Limb (tissue), 2 donors: ENCODE results near the gene PANK1.

Experiments used
- DNase-seq, 2 donors: peaks; one replicate each; pipeline ENCODE4 v3.0.0-alpha.2; 2016; ENCODE audit errors: extremely low spot score in 2 of 2

PANK1 gene

DNA sequence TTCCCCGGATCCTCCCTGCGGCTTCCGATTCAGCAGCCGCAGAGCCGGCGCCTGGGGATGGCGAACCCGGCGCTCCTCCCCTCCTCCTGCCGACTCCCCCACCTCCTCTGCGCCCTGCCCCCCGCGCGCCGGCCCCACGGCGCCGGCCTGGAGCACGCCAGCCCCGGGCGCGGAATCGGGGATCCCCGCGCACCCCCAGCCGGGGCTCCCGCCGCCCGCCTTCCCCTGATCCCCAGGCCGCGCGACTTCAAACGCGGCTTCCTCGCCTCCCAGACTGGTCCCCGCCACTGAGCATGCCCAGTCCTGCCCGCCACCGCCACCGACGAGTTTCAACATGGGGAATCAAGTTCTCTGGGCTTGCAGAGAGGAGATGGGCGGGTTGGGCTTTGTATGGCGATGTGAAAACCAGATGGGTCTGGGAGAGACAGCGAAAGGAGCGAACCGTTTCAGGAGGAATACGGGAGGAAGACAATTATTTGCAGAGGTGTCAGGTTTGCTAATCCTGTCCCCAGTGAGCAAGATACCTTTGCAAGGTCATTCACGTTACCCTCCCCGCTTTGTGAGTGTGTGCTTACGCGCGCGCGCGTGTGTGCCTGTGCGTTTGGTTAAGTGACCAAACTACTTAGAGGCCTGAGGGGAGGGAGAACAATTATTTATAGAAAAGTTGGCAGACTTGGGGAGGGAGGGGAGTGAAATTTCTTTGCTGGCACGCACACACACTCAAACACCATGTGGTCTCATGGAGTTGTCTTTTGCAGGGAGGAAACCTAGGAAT is at the start of gene PANK1:
TSS of gene PANK1 (minus strand) at position 276 of the 775 bp plus-strand sequence. CDS start 351 bp downstream, outside the sequence.
- peak; percentile 69 to 88 for DNase-seq

DNA sequence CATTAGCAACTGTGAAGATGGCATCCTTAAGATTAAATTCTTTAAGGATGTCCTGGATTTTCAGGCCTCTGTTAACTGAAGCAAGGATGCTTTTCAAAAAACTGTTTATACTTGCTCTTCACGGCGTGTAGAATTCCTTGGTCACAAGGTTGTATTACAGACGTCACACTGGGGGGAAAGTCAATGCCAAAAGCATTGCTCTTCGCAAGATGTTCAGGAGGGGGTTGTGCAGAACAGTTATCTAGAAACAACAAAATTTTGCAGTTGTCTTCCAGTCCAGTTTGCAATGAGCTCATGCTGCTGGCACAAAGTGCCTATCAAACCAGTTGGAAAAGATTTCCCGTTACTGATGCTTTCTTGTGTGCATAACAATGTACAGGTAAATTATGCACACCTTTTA is 48.1 kb upstream of the PANK1 start:
- no peak for DNase-seq

DNA sequence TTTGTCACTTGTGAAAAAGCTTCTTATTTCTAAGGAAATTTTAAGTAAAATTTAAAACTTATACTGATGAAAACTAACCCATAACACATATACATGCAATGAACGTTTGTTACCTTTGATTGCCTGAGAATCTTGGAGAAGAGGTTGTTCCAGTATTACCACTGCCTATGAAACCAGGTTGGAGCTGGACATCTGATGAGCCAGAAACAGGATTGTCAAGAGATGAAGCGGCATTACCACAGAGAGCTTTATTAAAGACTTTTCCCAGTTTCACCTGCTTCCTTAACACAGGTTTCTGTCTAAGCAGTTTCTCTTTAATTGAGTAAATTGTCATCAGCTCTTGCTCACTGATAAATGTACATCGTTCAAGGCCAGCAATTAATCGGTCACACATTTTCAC is 47.4 kb upstream of the PANK1 start:
- DNase-seq: no peak

DNA sequence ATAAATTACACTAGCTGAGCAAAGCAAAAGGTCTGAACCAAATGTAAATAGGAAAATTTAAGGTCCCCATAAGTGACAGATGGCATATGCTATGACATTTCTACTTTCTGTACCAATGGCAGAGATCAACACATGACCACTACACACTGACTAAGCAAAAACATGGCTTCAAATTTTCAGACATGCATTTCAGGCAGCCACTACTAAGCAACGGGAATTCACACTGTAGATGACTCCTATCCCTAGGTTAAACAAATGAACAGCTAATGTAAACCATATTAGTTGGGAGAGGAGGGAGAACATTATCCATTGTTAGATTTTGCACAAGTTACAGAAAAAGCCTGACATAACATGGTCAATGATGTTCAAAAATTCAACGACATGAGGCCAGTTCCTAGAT is 45.0 kb upstream of the PANK1 start:
- no peak for DNase-seq

DNA sequence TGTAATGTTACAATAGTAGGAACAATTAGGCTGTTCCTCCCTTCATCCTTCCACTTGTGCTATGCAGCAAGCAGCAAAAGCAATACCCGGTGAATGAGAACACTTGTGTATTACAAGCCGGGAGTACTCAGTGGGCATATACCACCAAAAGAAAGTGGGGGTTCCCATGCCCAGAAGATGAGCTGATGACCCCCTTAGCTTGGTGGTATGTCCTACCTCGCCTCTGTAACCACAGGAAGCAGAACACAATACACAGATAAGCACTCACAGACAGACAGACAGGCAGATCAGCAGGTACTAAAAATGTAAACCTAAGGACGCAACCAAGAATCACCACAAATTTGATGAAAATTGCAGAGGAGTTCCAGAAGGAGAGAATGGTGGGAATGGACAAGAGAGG is 40.9 kb upstream of the PANK1 start:
- no peak for DNase-seq

DNA sequence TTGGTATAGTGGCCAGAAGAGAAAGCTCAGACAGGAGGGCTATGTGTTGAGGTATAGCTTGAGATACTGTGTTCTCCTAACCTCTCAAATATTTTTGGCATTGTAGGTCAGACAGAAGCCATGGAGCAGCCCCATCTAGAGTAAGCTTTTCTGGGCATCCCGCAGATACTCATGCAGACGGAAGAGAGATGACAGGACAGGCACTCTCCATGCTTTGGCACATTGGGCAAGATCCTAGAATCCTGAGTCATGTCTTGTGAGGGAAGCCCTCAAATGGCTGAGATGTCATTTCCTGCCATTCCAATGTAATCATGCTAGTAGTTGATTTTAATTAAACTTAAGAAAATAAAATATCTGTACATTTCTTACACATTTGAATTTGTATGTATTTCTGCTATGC is 39.6 kb upstream of the PANK1 start:
- no peak for DNase-seq

DNA sequence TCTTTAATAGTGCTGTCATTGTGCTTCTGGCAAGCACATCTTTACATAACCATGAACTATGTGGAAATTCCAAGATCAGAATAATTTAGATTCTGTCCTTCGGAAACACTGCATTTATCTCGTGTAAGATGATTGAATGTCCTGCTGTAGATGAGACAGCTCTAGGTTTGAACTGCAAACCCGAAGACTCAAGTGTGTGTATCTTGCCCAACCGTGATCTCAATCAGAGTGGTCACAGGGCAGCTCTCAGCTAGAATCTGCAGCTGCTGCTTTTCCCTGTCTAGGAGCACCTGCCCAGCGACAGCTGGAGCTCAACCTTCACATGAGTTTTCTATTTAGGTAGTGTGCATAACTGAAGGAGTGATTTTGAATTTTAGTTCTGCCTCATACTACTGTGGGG is 38.8 kb upstream of the PANK1 start:
- no peak for DNase-seq

DNA sequence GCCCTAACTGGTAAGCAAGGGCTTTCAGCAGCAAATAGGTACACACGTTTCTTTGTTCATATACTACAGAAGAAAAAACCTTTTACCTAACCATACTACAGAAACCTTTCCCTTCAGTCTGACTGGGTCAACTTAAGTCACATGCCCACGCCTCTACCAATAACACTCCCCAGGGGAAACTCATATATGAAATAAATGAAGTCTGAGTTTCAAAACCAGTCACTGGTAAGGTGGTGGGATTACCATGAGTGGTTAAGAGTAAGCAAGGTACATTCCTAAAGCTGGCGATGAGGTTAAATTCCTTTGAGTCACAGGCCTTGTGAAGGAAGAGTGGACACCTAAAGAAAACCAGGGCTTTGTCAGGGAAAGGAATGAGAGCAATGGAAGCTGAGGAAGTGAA is 34.9 kb upstream of the PANK1 start:
- DNase-seq: no peak

DNA sequence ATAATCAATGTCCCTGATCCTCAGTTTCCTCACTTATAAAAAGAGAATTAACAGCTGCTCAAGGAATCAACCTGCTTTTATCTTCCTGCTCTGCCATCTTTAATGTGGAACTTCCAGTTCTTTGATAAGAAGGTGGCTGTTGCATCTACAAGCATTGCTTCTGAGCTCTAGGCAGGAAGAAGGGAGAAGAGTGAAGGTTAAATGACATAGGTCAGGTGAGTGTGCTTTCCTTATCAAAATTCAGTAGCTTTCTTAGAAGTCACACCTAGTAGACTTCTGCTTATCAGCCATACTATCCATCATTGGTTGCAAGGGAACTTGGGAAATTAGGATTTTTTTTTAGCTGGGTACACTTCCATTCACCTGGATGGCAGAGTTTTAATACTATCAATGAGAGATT is 32.3 kb upstream of the PANK1 start:
- no peak for DNase-seq

DNA sequence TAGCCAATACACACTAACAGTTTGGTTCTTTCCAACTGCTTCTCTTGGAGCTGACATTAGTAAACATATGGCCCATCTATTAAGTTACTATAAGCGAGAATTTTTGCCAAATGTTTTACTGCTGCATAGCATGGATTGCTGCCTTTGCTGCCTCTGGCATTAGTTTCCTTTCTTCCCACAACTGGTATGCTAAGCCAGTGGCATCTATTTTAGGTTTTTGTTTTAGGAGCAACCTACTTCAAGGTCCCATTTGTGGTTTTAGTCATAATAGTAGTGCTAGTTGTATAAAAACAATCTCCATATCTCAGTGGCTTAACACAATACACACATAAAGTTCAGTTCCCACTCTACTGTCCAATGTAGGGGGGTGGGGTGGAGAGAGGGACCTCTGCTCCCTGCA is 25.9 kb upstream of the PANK1 start:
- no peak for DNase-seq

DNA sequence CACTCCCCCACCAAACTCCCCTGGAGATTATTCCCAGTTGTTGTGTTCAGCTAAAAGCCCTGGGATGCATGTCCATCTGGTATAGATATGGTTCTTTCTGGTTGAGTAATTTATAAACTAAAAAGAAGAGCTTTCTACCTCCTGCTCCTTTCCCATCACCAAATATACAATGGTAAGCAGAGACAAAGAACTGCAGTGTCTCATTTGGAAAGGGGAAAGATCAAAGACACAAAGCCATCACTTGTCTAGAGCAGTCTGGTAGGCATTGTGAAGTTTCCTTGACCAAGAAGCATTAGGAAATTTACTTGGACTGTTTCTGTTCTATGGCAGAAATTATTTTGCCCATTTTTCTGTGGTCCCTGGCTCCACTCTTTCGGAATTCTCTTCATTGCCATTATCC is 24.9 kb upstream of the PANK1 start:
- DNase-seq: no peak

DNA sequence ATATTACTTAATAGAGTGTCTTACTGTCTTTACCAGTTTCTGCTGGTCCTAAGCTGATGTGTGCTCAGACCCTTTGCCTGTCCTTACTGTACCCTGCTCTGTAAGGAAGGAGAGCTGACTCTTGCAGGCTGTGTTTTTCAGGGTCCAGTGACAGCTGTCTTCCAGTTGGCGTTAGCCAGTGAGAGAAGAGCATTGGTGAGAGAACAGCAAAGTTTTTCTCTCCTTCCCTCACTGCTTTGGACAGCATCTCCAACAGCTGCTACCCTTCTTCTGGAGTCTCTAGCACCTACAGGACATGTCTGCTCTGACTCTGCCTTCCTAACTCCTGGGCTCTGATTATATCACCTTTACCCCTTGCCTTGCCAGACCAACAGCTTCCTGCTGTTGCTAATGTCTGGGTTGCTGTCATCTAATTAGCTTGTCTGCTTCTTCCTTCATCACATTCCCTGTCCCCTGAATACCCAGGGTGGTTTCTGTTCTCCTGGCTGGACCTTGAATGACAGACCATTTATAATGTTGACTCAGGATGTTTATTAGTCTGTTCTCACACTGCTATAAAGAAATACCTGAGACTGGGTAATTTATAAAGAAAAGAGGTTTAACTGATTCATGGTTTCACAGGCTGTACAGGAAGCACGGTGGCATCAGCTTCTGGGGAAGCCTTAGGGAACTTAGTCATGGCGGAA is 23.5 kb upstream of the PANK1 start:
- no peak for DNase-seq

DNA sequence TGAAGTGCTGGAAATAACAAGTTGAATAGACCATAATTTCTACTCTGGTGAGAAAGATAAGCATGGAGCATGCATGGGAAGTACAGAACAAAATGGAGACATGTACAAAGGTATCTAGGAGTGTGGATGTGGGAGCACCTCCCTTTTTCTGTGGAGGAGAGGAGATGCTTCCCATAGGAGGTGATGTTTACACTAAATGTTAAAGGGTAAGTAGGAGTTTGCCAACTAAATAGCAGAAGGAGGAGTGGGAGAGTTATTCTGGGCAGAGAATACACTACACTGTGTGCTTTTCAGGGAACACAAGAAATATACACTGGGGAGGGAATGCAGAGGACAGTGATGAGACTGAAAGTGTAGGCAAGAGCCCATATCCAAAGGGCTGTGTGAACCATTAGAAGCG is 21.1 kb upstream of the PANK1 start:
- DNase-seq: no peak

DNA sequence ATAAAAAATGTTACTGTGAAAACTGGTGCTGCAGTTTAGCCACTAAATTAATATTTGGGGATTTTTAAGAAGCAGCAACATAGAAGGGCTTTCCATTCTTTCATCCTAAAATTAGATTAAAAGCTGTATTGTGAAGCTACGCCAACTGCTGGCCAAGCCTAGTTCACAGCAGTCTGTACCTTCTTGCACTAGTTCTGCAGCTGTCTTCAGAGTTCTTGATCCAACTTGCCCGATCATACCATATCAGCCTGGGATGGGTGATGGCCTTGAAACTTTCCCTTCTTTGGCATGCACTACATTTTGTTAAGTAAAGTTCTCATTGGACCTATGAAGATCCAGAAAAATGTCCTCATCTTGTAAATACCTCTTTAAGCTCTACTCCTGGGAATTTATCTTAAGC is 20.3 kb upstream of the PANK1 start:
- DNase-seq: no peak

DNA sequence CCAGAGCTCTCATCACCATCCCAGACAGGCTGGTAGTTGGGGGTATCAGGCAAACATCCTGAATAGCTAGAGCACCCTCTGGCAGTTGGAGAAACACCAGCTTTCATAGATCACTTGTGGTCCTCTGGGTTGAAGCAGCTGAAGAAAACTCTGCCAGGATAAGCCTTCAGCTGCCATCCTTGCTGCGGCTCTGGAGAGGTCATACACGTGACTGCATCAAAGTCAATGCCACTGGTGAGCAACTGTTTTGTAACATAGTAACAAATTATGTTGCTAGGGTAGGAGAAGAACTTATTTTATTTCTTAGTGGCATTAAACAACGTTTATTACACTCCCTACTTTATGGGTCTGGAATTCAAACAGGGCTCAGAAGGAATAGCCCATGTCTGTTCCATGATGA is 19.2 kb upstream of the PANK1 start:
- DNase-seq: peak in 1 of 2 donors; percentile 48

DNA sequence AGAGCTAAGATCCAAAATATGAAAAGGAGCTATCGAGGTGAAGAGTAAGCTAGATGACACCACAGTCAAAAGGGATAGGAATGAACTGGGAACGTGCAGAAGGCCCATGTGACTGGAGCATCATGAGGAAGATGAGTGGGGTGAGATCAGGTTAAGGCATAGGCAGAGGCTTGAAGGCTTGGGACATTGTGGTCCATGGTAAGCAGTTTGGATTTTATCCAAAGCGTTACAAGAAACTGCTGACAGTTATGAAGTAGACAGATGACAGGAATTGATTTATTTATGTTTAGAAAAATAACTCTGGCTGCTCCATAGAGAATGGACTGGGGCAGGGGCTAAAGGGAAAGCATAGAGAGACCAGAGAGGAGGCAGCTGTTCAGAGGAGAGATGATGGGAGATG is 18.1 kb upstream of the PANK1 start:
- DNase-seq: no peak

DNA sequence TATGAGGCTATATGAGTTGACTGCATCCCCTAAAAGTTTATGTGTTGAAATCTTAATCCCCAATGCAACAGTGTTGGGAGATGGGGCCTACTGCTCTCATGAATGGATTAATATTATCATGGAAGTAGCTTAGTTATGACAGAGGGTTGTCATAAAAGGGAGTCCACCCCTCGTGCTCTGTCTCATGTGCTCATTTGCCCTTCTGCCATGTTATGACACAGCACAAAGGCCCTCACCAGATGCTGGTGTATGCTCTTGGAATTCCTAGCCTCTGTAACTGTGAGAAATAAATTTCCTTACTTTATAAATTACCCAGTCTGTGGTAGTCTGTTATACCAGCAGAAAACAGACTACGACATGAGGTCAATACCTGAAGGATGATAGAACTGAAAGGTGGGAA is 17.6 kb upstream of the PANK1 start:
- no peak for DNase-seq

DNA sequence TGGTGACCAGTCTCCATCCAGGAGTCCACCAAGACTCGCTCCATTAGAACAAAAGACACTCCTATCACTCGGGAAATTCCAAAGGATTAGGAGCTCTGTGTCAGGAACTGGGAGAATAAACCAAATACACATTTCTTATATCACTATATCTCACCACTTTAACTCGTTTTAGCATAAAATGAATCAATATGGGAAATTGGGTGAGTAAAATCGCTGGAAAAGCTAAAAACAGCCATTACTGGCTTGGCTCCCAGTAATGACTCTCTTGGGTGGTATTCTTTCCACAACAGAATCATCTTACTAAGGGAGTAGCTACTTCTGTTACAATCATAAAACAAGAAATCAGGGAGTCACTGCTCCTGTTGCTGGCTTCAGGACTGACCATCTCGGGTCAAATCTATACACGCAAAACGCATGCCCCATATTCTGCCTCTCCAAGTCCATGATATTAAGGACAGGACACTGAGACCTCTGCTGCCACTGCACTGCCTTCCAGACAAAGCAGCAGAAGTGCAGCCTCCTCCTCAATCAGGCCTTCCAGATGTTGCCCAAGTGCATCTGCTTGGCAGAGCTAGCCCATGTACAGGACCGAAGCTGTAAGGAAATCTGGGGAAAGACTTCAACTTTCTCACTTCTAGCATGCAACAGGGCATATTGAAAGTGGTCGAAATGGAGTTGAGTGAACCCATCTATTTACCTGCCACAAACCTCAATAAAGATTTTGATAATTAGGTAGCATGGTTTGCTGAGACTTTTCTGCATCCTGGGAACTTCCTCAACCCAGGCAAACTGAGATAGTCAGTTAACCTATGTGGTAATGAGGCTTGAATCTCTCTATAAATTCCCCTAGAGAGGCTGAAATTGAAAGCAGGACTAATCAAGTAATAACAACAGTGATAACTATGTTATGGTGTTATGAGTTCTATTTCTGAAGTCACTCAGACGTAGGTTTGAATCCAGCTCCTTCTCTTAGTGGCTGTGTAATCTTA is 14.4 kb upstream of the PANK1 start:
- DNase-seq: no peak

DNA sequence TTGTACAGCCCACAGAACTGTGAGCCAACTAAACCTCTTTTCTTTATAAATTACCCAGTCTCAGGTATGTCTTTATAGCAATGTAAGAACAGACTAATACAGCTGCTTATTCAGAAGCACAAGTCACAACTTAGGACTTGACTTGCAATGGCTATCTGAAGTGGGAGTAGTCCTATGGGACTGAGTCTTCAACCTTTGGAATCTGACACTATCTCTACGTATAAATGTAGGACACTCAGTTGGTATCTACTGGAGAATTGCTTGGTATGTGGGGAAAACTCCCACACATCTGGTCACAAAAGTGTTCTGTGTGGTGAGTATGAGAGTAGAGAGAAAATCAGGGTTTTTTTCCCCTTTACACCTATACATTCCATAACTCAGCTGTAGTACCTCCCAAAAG is 12.3 kb upstream of the PANK1 start:
- DNase-seq: no peak

DNA sequence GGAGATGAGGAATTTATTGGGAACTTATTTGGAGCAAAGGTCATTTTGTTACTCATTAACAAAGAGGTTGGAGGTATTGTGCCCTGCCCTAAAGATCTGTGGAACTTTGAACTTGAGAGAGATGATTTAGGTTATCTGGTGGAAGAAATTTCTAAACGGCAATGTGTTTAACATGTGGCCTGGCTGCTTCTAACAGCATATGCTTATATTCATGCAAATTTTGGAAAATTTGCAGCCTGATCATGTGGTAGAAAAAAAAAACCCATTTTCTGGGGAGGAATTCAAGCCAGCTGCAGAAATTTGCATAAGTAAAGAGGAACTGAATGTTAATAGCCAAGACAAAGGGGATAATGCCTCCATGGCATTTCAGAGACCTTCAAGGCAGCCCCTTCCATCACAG is 10.7 kb upstream of the PANK1 start:
- no peak for DNase-seq

DNA sequence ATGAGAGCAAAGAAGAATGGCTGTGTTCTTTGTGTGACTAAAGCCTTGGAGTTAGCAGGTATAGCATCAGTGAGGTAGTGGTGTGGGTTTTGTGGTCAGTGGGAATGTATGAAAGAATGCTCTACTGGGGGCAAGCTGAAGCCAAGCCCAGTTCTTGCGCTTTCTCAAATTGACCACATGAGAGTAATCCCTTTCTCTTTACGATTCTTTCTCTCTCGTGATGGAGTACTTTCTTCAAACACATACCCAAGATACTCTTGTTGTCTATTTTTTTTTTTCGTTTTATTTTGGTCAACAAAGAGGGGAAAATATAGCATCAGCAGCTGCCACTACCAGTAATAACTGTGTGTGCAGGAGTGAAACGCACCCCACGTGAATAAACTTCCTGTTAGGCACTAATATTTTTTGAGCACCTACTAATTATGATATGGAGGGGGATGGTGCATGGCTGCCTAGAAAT is 8.4 kb upstream of the PANK1 start:
- DNase-seq: no peak

DNA sequence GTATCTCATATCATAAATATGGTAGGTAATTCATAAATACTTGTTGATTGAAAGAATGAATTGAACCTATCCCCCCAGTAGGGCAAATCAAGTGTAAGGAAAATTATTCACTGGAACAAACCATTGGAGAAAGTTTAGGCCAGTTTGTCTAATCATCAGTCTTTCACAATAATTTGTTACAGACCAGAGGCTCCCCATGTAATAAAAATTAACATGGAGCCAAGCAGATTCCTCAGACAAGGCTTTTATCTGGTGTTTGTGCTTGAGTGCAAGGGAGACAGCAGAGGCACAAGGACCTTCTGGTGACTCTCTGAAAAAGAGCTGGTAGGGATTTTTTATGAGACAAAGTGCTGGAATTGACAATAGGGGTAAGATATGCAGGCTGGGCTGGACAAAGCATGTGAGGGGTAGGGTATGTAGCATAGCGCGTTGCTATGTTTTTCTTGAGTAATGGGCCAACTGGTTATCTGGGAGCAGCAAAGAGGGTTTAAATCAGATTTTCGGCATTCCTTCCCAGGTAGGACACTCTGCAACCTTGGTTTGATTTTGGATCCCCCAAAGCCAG is 7.8 kb upstream of the PANK1 start:
- no peak for DNase-seq
